ENCODE data around the gene FBP2. TPM values are rescaled to one million over a fixed set of nuclear protein-coding genes. Genes with fewer than 3 reads are reported as not detected.

FBP2 gene
- not detected in 2 replicates for total RNA-seq (2014; rRNA removed; shearing (Covaris generic))

- DNase-seq (ENCODE audit: low read depth) = no peak
Measured at GRCh38 chr9:94593459-94594345, at the start of gene FBP2. Gene FBP2, minus strand, starts transcription at chr9:94593824. Its CDS starts 98 bp downstream, at chr9:94593726.

- DNase-seq (ENCODE audit: low read depth) = no peak
Measured at GRCh38 chr9:94643176-94643575, 49.6 kb upstream of the FBP2 start.

- no peak for DNase-seq (ENCODE audit: low read depth)
Measured at GRCh38 chr9:94642501-94642900, 48.9 kb upstream of the FBP2 start.

GRCh38 chr9:94639999-94640376 lies 46.4 kb upstream of the FBP2 start:
- DNase-seq (ENCODE audit: low read depth) = no peak

GRCh38 chr9:94639061-94639998 lies 45.7 kb upstream of the FBP2 start, which contains the start of gene FBP1:
Gene FBP1, minus strand, starts transcription at chr9:94639518. Its CDS starts 208 bp downstream, at chr9:94639310.
- DNase-seq (ENCODE audit: low read depth) = no peak

GRCh38 chr9:94638335-94639060 lies 44.9 kb upstream of the FBP2 start:
- no peak for DNase-seq (ENCODE audit: low read depth)

GRCh38 chr9:94632737-94633136 lies 39.1 kb upstream of the FBP2 start:
- DNase-seq (ENCODE audit: low read depth) = no peak

- DNase-seq (ENCODE audit: low read depth) = no peak
Measured at GRCh38 chr9:94631599-94631998, 38.0 kb upstream of the FBP2 start.

- DNase-seq (ENCODE audit: low read depth) = no peak
Measured at GRCh38 chr9:94630833-94631232, 37.2 kb upstream of the FBP2 start.

- DNase-seq (ENCODE audit: low read depth) = no peak
Measured at GRCh38 chr9:94630281-94630680, 36.7 kb upstream of the FBP2 start.

- DNase-seq (ENCODE audit: low read depth) = no peak
Measured at GRCh38 chr9:94627287-94627686, 33.7 kb upstream of the FBP2 start.

- DNase-seq (ENCODE audit: low read depth) = no peak
Measured at GRCh38 chr9:94625835-94626234, 32.2 kb upstream of the FBP2 start.

- no peak for DNase-seq (ENCODE audit: low read depth)
Measured at GRCh38 chr9:94624629-94625028, 31.0 kb upstream of the FBP2 start.

GRCh38 chr9:94623253-94623652 lies 29.6 kb upstream of the FBP2 start:
- peak; percentile 34 for DNase-seq (ENCODE audit: low read depth)

GRCh38 chr9:94622087-94622800 lies 28.6 kb upstream of the FBP2 start:
- DNase-seq (ENCODE audit: low read depth) = no peak

- no peak for DNase-seq (ENCODE audit: low read depth)
Measured at GRCh38 chr9:94619026-94619425, 25.4 kb upstream of the FBP2 start.

GRCh38 chr9:94613003-94613402 lies 19.4 kb upstream of the FBP2 start:
- peak; percentile 10 for DNase-seq (ENCODE audit: low read depth)

GRCh38 chr9:94612071-94612470 lies 18.4 kb upstream of the FBP2 start:
- DNase-seq (ENCODE audit: low read depth) = no peak

GRCh38 chr9:94611638-94612068 lies 18.0 kb upstream of the FBP2 start:
- DNase-seq (ENCODE audit: low read depth) = peak; percentile 38

- no peak for DNase-seq (ENCODE audit: low read depth)
Measured at GRCh38 chr9:94610181-94610606, 16.6 kb upstream of the FBP2 start.

- DNase-seq (ENCODE audit: low read depth) = no peak
Measured at GRCh38 chr9:94607423-94607691, 13.7 kb upstream of the FBP2 start.

Data from M059J (cell line).